NCI-H187 (cell line): ENCODE data around the gene STAG1.
A peak's percentile ranks its signal among the peaks of the same experiment; 100 is the strongest.
"Not testable (repeated sequence)": the region's sequence is repeated elsewhere in the genome, so short reads cannot be mapped to it uniquely, and the experiment has no call there.

ENCODE experiments used
- DNase-seq, 2 experiments: peaks; one replicate each; lab custom pipeline; 2025; lab: John Stamatoyannopoulos, UW

The STAG1 gene

DNA sequence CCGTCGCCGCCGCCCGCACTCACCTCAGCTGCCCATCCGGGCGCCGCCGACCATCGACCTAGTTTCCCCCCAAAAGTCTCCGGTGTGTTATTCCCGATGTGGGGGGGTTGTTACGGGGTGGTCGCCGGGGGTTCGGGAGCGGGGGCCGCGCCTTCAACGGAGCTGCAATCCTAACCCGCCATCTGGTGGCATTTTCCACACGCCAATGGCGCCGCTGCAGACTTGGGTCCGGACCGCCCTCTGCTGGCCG lies at the start of gene STAG1:
STAG1 (minus strand) TSS at position 207 of the 250 bp plus-strand sequence. CDS start 121,480 bp downstream, outside the sequence.
- DNase-seq: no peak

DNA sequence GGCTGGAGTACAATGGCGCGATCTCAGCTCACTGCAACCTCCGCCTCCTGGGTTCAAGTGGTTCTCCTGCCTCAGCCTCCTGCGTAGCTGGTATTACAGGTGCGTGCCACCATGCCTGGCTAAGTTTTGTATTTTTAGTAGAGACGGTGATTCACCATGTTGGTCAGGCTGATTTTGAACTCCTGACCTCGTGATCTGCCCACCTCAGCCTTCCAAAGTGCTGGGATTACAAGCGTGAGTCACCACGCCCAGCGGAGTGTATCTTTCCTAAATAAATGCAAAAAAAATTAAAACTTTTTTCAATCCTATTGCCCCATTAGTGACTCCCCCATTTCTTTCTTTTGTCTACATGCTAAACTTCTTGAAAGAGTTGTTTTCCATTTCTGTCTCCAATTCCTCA lies 49.0 kb upstream of the STAG1 start:
- DNase-seq: not testable (repeated sequence)

DNA sequence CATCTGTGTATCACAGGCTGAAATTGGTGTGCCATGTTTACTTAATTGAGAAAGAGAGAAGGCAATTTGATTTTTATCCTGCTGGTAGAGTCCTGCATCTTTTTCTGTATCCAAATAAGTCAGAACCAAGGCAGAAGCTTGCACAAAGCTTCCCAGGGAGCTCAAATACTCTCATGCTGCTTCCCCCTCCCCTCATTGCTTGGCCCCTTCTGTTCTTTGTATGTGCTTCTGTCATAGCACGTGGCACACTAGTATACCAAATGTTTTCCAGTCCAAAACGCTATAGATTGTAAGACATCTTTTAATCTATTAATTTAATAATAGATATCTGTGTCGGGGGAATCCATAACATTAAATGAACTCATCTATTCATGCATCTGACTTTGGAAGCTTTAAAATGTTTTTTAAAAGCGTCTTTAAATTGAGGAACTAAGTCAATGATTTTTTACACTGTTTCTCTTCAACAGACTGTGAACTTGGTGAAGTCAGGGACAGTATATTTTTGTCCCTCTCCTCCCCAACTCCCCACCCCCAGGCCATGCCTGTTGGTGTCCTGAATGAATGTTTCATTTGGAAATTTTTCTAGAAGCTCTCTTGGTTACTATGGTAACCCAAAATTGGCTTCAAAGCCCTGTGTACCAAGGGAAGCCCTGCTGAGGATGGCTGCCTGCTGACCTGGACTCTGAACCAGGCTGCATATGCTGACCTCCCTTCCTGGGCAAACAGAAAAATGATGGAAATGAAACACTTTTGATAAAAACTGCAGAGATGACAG lies 40.6 kb upstream of the STAG1 start:
- DNase-seq: no peak

DNA sequence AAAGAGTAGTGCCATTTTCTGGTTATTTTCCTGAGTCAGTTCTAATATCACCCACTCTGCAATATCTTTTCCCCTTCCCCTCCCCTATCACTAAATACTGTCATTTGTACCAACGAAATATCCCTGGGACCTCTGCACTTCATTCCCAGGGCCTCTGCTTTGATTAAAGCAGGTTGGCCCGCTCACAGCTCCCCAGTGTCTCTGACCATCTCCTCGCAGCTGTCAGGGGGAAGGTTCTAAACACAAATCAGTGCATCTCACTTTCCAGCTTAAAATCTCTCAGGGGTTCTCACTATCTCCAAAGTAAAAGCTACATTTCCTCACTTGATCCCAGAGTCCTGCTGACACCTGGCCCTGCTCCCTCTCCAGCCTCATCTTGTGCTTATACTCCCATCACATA lies 38.6 kb upstream of the STAG1 start:
- DNase-seq: no peak

DNA sequence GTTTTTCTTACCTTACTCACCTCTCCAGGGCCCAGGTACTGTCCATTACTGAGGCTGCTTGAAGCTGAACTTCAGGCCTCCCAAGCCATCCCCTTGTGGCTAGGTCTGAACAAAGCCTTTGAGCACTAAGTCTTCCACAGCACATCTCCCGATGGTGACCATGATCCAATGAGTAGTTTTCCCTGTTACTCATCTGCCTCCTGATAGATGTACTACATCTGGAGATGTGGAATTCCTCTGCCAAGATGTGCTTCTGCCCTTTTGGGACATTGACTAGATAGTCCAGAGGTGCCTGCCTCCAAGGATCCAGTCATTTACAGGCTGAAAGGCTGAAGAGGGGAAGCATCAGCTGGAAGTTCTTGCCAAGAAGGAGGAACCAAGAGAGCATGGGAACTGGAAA lies 37.8 kb upstream of the STAG1 start:
- no peak for DNase-seq

DNA sequence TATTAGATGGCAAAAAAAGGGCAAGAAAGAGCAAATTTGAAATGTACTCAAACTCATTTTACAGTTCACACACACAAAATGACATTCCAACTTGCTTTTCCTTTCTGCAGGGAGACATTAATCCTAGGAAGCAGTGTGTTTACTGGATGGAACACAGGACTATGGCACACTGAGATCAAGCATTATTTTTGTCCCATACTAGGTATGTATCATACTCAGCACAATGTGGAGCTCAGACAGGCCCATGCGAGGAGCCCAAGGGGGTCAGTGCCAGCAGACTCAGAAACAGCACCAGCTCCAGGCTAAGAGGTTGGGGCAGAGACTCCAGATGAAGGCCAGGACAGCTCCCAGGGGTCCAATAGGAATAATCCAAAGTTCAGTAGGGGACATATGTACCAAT lies 36.0 kb upstream of the STAG1 start:
- no peak for DNase-seq

DNA sequence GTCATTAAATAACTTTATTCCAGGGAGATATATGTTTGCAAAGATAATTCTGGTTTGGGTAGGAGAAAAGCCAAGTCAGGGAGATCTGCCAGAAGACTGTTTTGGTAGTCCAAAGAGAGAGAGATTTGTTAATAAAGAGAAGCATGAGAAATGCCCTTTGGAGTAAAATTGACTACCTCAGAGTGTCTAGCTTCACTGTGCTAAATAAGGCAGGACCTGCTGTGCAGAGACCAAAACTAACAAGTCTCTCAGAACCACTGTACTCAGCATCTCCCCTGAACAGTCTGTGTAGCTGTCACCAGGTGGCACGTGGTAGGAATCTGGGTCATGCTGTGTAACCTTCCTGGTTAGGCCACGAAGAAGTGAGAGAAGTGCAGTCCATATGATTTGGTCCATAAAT lies 35.2 kb upstream of the STAG1 start:
- no peak for DNase-seq

DNA sequence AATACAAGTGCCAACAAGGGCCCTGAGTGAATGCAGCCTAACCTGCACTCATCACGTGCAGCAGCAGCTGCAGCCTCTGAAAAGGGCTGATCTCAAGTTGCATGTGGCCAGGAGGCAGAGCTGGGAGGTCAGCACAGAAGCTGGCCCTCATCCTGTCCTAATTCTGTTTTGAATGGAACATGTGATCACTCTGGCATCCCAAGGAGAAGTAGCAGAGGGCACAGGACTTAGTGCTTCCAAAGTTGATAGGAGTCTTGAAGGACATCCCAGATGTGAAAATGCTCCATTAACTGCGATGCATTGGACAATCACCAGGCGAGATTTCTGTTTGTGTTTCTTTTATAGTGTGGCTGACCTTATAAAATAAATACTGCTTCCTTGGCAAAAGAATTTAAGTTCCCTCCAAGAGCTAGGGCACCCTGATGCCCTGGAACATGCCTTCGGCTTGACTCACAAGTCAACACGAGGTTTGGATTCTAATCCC lies 31.6 kb upstream of the STAG1 start:
- no peak for DNase-seq

DNA sequence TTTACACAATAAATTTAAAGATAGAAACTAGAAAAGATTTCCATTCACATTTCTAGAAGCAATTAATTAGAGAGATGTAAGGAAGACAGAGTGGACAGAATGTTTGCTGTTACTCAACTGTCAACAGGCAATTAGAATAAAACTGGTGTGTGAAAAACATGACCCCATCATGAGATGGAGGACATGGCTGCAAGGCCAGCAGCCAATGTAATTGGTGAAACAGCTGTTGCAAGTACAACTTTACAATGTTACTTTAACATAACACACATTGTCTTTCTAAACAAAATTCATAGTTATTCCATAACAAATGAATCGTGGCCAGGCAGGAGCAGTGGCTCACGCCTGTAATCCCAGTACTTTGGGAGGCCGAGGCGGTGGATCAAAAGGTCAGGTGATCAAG lies 28.6 kb upstream of the STAG1 start:
- DNase-seq: no peak

DNA sequence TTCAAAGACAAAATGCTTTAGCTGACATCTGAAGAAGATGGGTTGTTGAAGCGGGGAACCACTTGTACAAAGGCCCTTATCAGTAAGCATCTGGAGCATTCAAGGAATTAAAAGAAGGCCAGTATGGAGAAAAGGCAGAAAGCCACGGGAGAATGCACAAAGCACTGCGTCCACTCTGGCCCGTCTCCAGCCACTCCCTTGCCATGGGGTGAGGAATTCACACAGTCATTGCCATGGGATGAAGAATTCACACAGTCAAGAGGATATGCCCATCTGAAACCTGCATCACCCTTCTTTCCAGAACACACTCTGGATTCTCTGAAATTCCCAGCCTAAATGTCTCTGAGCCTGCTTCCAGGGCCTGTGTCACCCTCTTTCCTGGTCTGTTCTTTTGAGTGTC lies 26.7 kb upstream of the STAG1 start:
- no peak for DNase-seq

DNA sequence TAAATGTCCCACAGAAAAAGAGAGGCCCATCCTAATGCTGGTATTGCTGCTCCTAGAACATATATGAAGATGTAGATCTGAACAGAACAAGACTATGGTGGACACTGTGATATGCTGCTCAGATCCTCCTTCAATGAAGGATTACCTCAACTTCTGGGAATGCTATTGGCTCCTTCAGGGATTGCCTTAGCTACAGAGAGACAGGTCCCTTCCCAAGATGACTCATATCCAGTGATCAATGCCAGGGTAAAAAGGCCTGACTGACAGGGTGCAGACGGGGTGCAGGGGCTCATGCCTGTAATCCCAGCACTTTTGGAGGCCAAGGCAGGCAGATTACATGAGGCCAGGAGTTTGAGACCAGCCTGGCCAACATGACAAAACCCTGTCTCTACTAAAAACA lies 20.5 kb upstream of the STAG1 start:
- no peak for DNase-seq

DNA sequence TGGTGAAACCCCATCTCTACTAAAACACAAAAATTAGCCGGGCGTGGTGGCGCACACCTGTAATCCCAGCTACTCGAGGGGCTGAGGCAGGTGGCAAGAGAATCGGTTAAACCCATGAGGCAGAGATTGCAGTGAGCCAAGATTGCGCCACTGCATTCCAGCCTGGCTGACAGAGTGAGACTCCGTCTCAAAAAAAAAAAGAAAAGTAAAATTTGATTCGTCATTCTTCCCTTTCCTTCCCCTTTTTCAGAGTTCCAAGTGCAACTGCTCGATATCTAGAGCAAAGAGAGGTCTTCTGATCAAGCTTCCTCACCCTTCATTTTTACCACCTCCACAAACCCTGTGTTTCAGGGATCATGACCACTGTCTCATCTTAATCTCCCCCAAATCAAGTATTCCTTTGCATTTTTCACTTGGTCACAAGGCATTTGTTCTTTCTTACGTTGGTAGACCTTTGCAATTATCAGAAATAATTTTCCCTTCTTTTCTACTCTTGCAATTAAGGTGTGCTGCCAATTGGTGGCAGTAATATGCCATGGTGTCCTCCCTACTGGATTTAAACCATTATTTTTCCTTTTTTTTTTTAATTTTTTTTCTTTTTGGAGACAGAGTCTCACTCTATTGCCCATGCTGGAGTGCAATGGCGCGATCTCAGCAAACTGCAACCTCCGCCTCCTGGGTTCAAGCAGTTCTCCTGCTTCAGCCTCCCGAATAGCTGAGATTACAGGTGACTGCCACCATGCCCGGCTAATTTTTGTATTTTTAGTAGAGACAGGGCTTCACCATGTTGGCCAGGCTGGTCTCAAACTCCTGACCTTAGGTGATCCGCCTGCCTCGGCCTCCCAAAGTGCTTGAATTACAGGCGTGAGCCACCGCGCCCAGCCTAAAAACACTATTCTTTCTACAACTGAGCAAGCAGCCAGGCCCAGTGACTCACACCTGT lies 6.3 kb upstream of the STAG1 start:
- DNase-seq: not testable (repeated sequence)

DNA sequence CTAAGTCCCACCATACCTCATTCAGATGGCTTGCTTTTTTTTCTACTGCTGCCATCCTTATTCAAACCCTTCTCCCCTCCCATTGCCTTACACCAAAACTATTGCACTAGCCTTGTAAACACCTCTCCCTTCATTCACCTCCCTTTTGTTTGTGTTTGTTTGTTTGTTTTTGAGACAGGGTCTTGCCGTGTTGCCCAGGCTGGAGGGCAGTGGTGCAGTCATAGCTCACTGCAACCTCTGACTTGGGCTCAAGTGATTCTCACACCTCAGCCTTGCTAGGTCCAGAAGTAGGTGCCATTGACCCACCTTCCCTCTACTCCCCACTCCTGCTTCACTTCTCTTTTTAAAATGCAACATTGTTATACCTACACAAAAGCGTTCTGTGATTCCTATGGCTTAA lies 3.0 kb upstream of the STAG1 start:
- no peak for DNase-seq

DNA sequence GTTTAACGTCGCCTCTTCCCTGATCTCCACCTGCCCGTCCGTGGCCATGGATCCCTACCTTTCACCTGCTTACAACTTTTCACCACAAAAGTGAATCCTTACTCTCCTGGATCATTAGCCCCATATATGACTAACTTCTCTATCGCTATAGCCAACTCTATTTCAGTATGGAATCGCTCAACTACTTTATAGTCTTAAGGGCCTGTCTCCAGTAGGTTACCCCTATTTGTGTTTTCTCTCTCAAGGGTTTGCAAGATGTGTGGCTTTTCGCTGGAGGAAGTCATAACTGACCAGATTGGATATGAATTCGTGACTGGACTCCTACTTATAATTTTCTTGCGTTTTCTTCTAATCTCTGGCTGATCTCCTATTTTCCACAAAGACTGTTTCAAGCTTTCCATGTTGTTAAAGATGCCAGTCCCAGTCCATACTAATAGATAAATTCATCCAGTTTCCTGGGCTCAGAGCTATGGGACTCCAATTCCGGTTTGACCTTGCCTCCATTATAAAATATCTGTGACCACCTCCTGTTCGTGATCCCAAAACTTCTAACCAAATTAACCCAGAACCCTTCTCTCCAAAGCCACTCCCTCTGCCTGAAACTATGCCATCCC lies 1.3 kb upstream of the STAG1 start:
- no peak for DNase-seq

DNA sequence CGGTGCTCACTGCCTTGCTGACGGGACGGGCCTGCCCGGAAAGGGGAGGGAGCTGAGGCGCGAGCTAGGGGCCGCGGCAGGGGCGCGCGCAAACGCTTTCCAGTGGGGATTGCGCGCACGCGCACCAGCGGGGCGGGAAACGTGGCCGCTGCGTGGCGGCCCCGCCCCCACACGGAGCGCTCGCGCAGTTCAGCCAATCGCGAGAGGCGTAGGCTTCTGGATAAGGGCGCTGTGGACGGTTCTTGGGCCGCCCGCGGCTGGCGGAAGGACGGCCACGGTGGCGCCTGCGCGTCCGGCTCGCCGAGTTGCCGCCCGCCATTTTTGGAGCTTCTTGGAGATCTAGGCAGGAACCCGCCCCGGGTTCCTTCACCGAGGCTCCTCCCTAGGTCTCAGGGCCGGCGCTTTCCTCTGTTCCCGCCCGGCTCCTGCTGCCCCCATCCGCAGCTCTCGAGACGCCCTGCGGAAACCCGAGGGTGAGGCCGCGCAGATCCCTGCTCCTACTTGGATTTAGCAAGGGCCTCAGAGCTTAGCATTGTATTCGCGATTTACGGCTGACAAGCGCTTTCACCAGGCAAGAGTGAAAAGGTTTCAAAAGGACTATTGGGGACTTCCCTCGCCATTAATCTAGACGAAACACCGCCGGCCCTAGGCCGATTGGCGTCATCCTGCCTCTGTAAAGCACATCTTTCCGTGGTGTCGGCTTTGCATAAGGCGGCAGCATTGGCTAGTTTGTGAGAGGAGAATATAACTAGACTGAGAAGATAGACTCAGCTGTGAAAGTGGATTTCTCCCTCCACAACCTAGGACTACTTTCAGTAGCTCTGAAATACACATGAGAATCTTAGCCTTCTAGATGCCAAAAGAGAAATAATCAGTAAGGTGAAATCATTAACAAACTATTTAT lies 496 bp upstream of the STAG1 start:
- peak; percentile 97 to 98 for DNase-seq

DNA sequence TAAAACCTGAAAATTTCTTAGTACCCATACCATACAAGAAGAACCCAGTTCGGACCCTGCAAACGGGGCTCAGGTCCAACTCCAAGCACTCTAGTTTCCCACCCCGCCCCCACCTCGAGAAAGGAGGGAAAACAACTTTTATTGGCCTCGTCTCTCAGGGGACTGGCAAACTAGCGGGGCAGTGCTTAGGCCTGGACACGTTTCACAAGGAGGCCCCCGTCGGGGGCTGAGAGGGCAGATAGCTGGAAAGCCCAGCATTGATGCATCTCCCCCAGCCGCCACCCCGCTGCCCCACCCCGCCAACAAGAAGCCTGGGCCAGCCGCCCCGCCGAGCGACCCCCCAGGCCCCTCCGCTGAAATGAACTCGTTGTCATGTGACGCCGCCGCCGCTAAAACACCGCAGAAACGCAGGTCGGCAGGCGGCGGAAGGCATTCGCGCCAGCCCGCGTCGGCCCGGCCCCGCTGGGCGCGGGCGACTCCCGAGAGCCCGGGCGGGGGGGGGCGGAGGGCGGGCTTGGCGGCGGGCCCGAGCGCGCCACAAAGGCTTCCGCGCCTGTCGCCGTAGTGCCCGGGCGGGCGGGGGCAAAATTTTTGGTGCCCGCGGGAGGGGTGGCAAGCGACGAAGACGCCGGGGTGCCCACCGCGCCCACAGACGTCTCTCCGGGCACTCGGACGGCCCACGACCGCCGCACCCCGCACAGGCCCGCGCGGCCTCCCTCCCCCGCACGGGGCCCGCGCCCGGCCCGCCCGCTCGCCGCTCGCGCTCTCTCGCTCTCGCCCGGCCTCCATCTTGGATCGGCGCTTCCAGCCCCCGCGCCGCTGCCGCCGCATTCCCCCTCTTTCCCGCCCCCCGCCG lies 634 bp downstream of the STAG1 start:
- DNase-seq: peak; percentile 30 to 33

DNA sequence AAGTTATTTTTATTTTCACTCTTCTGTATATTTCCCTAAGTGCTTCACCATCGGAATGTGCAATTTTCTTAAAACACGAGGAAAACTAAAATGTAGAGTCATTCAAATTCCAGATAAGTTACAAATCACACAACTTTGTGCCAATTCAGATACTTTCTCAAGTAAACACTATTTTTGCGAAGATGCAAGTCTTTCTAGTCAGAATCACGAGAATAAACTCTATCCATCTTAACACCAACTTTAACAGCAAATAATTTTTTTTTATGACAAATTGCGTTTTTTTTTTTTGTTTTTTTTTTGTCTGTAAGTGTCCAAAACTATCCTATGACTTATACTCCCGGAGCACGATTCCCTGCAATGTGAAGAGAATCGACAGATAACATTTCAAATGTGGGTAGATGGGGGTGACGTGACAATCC lies 1.3 kb downstream of the STAG1 start:
- no peak for DNase-seq

DNA sequence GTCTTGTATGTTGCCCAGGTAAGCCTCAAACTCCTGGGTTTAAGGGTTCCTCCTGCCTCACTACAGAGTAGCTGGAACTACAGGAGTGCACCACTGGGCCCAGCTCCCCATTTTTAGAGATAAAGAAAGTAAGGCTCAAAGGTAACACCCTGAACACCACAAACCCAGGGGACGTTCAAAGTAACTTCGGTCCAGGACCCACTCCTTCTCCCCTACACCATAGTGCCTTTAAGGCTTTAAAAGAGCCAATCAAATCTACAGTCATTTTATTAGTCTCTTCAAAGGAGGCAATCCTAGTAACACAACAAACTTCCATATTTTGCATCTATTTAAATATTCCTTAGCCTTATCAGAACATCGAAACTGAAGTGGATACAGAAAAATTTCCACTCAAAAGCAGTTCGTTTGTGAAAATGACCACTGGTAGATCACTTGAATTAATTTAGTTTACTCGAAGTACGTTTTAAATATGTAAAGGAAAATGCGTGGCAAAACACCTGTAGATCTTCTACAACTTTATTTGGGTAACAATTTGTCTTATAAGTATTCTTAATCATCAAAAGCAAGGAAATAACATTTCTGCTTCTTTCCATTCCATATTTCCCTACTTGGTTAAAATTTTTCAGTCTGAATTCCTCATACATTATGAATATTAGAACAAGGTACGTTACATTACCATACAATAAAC lies 1.8 kb downstream of the STAG1 start:
- DNase-seq: no peak

DNA sequence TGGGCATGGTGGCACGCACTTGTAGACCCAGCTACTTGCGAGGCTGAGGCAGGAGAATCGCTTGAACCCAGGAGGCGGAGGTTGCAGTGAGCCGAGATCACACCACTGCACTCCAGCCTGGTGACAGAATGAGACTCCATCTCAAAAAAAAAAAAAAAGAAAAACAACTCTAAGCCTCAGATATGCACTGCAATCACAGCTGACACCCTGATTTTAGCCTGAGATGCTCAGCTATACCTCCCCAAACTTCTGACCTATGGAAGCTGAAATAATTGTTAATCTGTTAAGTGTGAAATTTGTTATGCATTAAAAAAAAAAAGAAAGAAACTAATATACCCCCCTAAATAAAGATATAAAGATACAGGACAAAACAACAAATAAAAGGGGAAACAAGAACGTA lies 2.6 kb downstream of the STAG1 start:
- DNase-seq: not testable (repeated sequence)

DNA sequence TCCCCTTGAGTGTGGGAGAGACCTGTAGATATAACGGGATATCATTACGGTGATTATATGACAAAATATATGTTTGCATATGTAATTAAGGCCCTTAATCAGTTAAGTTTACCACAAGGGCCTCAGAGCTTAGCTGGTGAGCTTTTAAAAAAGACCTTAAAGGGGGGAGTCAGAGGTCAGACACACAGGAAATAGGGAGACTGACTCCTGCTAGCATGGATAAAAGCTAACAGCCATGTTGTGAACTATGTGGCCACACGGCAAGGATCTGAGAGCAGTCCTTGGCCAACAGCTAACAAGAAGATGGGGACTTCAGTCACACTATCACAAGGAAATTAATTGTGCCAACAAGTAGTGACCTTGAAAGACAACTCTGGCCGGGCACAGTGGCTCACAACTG lies 3.1 kb downstream of the STAG1 start:
- no peak for DNase-seq
